Left lung (tissue), 10 donors: ENCODE data around the gene FJX1. TPM values are rescaled to one million over a fixed set of nuclear protein-coding genes. Genes with fewer than 3 reads are reported as not detected.

Experiments
- ATAC-seq: fragments of 200-7000 bp; cut with Tn5 transposase; one replicate; pipeline ENCODE4 v1.9.1; 2020; ENCODE audit warnings: moderate library complexity
- DNase-seq, 4 donors: peaks; one replicate each; pipeline ENCODE4 v3.0.0-alpha.2; 2013 to 2020
- H3K27ac ChIP-seq, 2 donors: fragments of 200-600 bp; sonication (generic) in 1 of 2; one replicate each; pipeline versions ENCODE4 v1.5.0 to v1.8.0; 2020 to 2021
- H3K27me3 ChIP-seq, 2 donors: fragments of 200-600 bp; sonication (generic) in 1 of 2; one replicate each; pipeline versions ENCODE4 v1.5.0 to v1.8.0; 2020 to 2021
- H3K36me3 ChIP-seq, 2 donors: fragments of 200-600 bp; sonication (generic) in 1 of 2; one replicate each; pipeline versions ENCODE4 v1.5.0 to v1.8.0; 2020 to 2021
- H3K4me1 ChIP-seq, 2 donors: fragments of 200-600 bp; one replicate each; pipeline ENCODE4 v1.8.0; 2021
- H3K4me3 ChIP-seq, 2 donors: fragments of 200-600 bp; sonication (generic) in 1 of 2; one replicate each; pipeline versions ENCODE4 v1.5.0 to v1.8.0; 2020 to 2021; ENCODE audit warnings: mild to moderate bottlenecking in 1 of 2
- H3K9me3 ChIP-seq, 2 donors: fragments of 200-600 bp; sonication (generic) in 1 of 2; one replicate each; pipeline versions ENCODE4 v1.5.0 to v1.8.0; 2020 to 2021
- intact Hi-C, 2 donors: fragments of 100-400 bp; cut with DNase I; formaldehyde crosslinking; loops; one replicate each; pipeline versions ENCODE4 v1.11.2 to v1.14.2; 2022
- polyA plus RNA-seq, 6 donors: library from polyadenylated mRNA; unstranded; fragments of 120-200 nt; gene quantifications; one replicate each; pipeline ENCODE4 v1.2.1, GENCODE V29; 2013; ENCODE audit not compliant: insufficient read length in 6 of 6
- total RNA-seq, 2 donors: library from RNA; stranded (reverse); fragmentation: NEBNext Ultra II Directional; extraction: Animal tissue kit (Norgen Biotek cat#: 25700); gene quantifications; one replicate each; pipeline ENCODE4 v1.2.1, GENCODE V29; 2021
- TF ChIP-seq, protein P1 (sequence below), 2 donors: fragments of 200-600 bp; sonication (generic) in 1 of 2; IDR thresholded peaks; one replicate each; pipeline versions ENCODE4 v1.5.0 to v1.8.0; 2021; ENCODE audit warnings: antibody characterized with exemption in 2 of 2
- donor health status: DM: no; HTN: yes; CAD: no.
- donor health status: DM: no; HTN: no; CAD: no.

Gene FJX1
- total and polyA plus RNA-seq, 8 donors = 3.9 to 6.6 (median 5.0) TPM

DNA sequence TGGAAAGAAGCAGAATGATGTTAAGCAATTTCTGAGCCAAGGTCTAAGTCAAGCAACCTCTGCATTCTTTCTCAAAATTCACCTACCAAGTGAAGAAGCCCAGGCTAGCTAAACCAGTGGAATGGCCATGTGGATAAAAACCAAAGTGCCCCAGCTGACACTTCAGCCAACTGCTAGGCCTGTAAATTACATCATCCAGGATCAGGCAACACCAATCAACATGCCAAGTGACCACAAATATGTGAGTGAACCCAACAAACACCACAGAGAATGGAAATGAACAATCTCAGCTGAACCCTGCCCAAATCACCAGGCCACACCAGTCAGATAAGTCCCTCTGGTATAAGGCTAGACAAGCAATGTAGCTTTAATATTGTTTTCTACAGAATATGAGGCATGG, 25.1 kb upstream of the FJX1 start:
- Histone ChIP-seq H3K27ac (no peak overlapping the region), H3K9me3 (no peaks in the 10 kb centered on the region), H3K4me1 (no peaks in the 10 kb centered on the region), H3K36me3 (no peaks in the 10 kb centered on the region), H3K4me3 (no peak overlapping the region), H3K27me3 (peaks cover 0 to 6% of the 10 kb centered on the region in 2 donors)
- DNase-seq (no peak), ATAC-seq (peak; percentile 82)
- TF ChIP-seq, protein P1, sequence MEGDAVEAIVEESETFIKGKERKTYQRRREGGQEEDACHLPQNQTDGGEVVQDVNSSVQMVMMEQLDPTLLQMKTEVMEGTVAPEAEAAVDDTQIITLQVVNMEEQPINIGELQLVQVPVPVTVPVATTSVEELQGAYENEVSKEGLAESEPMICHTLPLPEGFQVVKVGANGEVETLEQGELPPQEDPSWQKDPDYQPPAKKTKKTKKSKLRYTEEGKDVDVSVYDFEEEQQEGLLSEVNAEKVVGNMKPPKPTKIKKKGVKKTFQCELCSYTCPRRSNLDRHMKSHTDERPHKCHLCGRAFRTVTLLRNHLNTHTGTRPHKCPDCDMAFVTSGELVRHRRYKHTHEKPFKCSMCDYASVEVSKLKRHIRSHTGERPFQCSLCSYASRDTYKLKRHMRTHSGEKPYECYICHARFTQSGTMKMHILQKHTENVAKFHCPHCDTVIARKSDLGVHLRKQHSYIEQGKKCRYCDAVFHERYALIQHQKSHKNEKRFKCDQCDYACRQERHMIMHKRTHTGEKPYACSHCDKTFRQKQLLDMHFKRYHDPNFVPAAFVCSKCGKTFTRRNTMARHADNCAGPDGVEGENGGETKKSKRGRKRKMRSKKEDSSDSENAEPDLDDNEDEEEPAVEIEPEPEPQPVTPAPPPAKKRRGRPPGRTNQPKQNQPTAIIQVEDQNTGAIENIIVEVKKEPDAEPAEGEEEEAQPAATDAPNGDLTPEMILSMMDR (IDR thresholded peaks at IDR 0.05) = no peak
- intact Hi-C loops = no loop called here

DNA sequence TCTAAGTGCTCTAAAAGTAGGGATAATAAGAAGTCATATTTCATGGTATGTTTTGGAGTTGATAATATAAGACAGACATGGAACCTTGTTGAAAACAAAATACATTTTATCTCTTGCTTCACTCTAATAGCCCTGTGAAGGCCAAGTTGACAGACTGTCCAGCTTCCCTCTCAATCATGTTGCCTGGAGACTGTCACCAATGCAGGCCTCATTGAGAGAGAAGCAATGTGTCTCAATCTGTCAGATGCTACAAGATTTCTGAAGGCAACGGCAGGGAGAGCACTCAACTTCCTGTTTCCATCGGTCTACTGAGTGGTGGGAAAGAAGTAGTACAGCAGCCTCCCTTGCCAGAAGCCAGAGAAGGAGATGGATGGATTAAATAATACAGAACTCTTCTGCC, 23.6 kb upstream of the FJX1 start:
- Histone ChIP-seq H3K9me3 (no peaks in the 10 kb centered on the region), H3K27ac (no peak overlapping the region), H3K27me3 (peaks cover 0 to under 1% of the 10 kb centered on the region in 2 donors), H3K4me3 (no peak overlapping the region), H3K36me3 (no peaks in the 10 kb centered on the region), H3K4me1 (no peaks in the 10 kb centered on the region)
- no peak for ATAC-seq
- TF ChIP-seq, protein P1 (IDR thresholded peaks at IDR 0.05) = no peak
- intact Hi-C loops = no loop called here
- no peak for DNase-seq

DNA sequence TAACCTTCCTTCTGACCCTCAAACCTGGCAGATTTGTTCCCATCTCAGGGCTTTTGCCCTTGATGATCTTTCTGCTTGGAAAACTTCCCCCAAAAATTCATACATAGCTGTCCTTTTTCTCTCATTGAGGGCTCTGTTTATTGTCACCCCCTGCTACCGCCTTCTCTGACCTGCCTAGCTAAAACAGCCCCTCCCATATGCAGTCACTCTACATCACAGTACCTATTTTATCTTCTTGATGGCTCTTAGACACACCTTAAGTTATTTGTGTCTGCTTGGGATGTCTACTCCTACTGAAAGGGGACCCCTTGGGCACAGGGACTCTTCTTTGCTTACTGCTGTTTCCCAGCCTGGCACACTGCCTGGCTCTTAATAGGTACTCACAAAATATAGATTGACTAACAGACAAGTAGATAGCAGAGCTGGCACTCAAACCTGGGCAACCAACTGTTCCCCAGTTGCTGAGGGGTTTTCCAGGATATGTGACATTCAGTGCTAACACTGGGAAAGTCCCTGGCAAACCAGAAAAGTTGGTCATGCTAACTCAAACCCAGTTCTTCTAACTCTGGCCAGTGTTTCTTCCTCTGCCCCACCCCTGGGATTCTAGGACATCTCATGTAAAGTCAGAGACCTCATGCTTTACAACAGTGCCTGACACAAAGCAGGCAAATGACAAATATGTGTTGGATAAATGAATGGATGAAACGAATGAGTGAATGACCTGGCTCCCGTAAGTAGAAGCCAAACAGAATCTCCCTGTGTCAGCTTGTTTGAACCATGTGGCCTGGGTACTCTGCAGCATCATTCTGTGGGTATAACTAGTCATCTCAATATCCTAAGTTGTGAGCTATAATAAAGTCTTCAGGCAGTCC, 19.8 kb upstream of the FJX1 start:
- no peak overlapping the region for H3K27ac ChIP-seq
- DNase-seq (no peak), ATAC-seq (peak; percentile 37)
- no peak overlapping the region for H3K4me3 ChIP-seq
- no peaks in the 10 kb centered on the region for H3K9me3 ChIP-seq
- peaks cover 0 to 7% of the 10 kb centered on the region in 2 donors for H3K27me3 ChIP-seq
- intact Hi-C loops = no loop called here
- H3K4me1 ChIP-seq = no peaks in the 10 kb centered on the region
- TF ChIP-seq, protein P1 (IDR thresholded peaks at IDR 0.05) = no peak
- H3K36me3 ChIP-seq = no peaks in the 10 kb centered on the region

DNA sequence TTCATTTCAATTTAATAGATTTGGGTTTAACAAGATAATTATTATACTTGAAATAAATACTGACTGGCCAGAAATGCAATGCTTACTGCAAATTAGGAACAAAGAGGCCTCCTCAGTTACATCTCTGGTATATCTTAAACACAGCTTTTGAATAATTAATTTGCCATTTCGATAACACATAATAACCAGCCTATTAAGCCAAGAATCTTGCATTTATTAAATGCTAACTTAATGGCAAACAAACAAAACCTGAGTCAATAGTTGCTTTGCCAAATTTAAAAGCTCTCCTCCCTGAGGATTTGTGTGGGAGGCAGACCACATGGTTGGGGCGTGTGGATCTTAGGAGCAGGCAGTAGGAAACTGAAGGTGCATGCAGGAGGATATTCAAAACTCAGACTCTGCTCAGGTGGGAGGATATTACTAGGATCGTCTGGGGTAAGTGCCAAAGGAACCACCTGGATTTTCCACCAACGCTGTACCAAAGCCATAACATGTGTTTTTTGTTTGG, 17.9 kb upstream of the FJX1 start:
- peak in 1 of 4 donors; percentile 38 for DNase-seq
- Histone ChIP-seq H3K36me3 (no peaks in the 10 kb centered on the region), H3K27ac (no peak overlapping the region), H3K9me3 (no peaks in the 10 kb centered on the region), H3K4me3 (no peak overlapping the region), H3K4me1 (no peaks in the 10 kb centered on the region), H3K27me3 (peaks cover 0 to 7% of the 10 kb centered on the region in 2 donors)
- intact Hi-C loops = loop anchor here in 1 of 2 donors (10.0 kb wide), 1 partner anchor 224 kb away; no protein-coding TSS in a partner anchor
- TF ChIP-seq, protein P1 (IDR thresholded peaks at IDR 0.05) = no peak
- no peak for ATAC-seq

DNA sequence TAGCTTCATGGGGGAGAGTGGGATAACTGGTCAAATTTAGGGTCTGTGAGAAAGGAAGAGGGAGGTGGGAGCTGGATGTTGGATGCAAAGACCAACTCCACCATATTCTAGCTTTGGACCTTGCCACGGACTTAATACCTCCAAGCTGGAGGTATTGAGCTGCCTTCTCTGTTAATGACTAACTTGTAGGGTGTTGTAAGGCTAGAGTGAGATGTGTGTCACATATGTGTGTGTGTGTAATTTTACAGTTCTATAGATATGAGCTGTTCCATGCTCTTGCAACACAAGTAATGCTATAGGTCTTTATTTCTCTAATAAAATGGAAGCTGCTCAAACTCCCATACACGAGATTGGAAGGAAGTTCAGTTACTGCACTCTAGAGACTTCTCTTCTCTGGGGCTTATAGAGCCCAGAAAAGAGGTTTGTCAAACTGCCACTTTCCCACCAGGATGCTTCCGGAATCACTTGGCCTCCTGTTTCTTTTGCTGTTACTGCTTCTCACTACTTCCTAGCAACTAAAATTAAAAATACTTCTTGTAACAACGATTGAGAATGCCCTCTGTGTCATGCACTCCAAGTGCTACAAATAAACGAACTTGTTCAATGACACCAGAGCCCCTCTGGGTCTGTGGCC, 16.0 kb upstream of the FJX1 start:
- DNase-seq (no peak), ATAC-seq (no peak)
- Histone ChIP-seq H3K27me3 (peaks cover 0 to 7% of the 10 kb centered on the region in 2 donors), H3K4me1 (no peaks in the 10 kb centered on the region), H3K9me3 (no peaks in the 10 kb centered on the region), H3K27ac (no peak overlapping the region), H3K4me3 (no peak overlapping the region), H3K36me3 (no peaks in the 10 kb centered on the region)
- TF ChIP-seq, protein P1 (IDR thresholded peaks at IDR 0.05) = no peak
- intact Hi-C loops = loop anchor here in 1 of 2 donors (10.0 kb wide), 1 partner anchor 223 kb away; no protein-coding TSS in a partner anchor
